HepG2 (cell line): ENCODE data around the gene IL17RB.

Source experiments
- BCL3 ChIP-seq: sonication (generic); formaldehyde crosslinking; IDR thresholded peaks from 2 replicates; pipeline ENCODE4 v1.5.1; 2020; ENCODE audit warnings: mild to moderate bottlenecking, missing genetic modification reagents, moderate library complexity
- FOXK2 ChIP-seq: fragments of 450-650 bp; IDR thresholded peaks from 2 replicates; pipeline ENCODE4 v1.6.1; 2016
- ZNF766 ChIP-seq: sonication (generic); formaldehyde crosslinking; IDR thresholded peaks from 2 replicates; pipeline ENCODE4 v1.5.0; 2020; ENCODE audit warnings: missing genetic modification reagents, borderline replicate concordance
- TF ChIP-seq, protein P1 (sequence below): sonication (generic); formaldehyde crosslinking; IDR thresholded peaks from 2 replicates; pipeline ENCODE4 v1.5.0; 2020; ENCODE audit warnings: mild to moderate bottlenecking, missing genetic modification reagents, moderate library complexity

DNA sequence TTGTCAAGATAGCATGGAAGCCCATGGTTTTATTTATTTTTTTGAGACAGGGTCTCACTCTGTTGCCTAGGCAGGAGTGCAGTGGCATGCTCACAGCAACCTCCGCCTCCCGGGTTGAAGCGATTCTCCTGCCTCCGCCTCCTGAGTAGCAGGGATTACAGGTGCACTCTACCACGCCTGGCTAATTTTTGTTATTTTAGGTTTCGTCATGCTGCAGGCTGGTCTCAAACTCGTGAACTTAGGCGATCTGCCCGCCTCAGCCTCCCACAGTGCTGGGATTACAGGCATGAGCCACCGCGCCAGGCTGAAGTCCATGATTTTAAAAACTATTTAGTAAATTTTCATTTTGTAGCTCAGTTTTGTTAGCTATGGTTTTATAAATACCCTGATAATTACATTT lies 38.3 kb downstream of the IL17RB start:
- TF ChIP-seq, protein P1, sequence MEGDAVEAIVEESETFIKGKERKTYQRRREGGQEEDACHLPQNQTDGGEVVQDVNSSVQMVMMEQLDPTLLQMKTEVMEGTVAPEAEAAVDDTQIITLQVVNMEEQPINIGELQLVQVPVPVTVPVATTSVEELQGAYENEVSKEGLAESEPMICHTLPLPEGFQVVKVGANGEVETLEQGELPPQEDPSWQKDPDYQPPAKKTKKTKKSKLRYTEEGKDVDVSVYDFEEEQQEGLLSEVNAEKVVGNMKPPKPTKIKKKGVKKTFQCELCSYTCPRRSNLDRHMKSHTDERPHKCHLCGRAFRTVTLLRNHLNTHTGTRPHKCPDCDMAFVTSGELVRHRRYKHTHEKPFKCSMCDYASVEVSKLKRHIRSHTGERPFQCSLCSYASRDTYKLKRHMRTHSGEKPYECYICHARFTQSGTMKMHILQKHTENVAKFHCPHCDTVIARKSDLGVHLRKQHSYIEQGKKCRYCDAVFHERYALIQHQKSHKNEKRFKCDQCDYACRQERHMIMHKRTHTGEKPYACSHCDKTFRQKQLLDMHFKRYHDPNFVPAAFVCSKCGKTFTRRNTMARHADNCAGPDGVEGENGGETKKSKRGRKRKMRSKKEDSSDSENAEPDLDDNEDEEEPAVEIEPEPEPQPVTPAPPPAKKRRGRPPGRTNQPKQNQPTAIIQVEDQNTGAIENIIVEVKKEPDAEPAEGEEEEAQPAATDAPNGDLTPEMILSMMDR (CRISPR knock-in tag) = no peak
- TF ChIP-seq ZNF766 (CRISPR knock-in tag) (no peak), BCL3 (CRISPR knock-in tag) (no peak), FOXK2 (no peak)
